ENCODE results near the gene ELMO2.

DNA sequence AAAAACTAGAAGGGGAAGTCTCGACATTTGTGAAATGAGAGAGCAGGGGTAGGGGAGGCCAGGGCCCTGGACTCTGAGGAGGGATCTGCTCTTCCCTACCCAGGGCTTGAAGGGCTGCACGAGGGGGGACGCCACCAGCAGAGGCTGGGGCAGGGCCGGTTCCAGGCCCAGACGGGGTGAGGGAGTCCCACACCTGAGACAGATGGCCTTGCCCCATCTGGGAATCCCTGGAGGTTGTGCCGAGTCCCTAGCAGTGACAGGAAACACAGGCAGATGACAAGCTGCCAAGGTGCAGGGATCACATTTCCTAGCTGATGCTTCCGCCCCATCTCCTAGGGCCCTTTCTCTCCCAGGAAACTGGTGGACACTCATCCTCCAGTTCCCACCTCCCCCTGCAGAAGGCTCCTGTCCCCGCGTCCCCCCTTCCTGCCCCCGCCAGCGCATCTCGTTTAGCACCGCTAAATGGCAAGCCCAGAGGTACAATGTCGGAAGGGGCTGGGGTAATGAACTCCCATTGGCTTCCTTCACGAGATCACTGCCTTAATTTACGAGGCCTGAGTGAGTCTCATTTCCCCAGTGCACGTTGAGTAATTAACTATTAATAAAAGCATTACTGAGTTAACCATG lies 63.0 kb downstream of the ELMO2 start:
- TF ChIP-seq, protein P1, sequence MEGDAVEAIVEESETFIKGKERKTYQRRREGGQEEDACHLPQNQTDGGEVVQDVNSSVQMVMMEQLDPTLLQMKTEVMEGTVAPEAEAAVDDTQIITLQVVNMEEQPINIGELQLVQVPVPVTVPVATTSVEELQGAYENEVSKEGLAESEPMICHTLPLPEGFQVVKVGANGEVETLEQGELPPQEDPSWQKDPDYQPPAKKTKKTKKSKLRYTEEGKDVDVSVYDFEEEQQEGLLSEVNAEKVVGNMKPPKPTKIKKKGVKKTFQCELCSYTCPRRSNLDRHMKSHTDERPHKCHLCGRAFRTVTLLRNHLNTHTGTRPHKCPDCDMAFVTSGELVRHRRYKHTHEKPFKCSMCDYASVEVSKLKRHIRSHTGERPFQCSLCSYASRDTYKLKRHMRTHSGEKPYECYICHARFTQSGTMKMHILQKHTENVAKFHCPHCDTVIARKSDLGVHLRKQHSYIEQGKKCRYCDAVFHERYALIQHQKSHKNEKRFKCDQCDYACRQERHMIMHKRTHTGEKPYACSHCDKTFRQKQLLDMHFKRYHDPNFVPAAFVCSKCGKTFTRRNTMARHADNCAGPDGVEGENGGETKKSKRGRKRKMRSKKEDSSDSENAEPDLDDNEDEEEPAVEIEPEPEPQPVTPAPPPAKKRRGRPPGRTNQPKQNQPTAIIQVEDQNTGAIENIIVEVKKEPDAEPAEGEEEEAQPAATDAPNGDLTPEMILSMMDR (IDR thresholded peaks at IDR 0.05): no peak
- TF ChIP-seq POLR2AphosphoS5 (IDR thresholded peaks at IDR 0.05) (no peak), POLR2A (IDR thresholded peaks at IDR 0.05) (no peak)

Measured in prostate gland (tissue), 2 donors.